Islet of Langerhans (tissue), 1 donor: ENCODE measurements around the gene TMED6.
A peak's percentile ranks its signal among the peaks of the same experiment; 100 is the strongest.
"Not testable (repeated sequence)": the region's sequence is repeated elsewhere in the genome, so short reads cannot be mapped to it uniquely, and the experiment has no call there.

Source experiments
- FAIRE-seq: peaks from one replicate; lab custom pipeline; 2011; peaks lifted over from hg19 to GRCh38; lab: Jason Lieb, UNC

The TMED6 gene

DNA sequence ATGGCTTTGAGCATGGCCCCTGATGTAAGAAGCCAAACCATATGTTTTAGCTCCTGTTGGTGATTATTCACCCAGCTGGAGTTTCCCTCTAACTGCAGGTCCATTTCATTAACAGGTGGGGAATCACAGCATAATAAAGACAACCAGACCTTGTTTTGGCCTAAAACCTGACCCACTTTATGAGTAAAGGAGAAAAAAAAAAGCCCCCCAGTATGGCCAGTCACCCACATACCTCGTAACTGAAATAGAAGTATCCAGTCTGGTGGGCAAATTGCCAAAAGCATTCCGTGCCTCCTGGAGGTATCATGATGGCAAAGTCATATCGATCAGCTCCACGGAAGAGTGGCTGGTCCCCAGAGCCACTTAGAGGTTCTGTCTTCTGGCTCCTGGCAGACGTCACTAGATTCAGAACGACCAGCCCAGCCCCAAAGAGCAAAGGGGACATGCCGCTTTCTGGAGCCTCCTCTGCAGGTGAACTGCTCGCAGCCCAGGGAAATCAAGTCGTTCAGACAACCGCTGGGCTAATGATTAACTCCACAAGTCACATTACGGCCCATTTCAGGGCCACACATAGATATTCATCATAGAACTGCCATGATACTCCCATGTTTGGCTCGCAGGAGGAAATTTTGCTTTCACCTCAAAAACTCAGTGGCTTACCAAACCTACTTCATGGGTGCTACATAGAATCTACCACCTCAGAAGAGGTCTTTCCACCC is at the start of gene TMED6:
TSS of gene TMED6 (minus strand) at position 478 of the 719 bp plus-strand sequence. CDS start at position 445, 33 bp downstream.
- peak; percentile 91 for FAIRE-seq

DNA sequence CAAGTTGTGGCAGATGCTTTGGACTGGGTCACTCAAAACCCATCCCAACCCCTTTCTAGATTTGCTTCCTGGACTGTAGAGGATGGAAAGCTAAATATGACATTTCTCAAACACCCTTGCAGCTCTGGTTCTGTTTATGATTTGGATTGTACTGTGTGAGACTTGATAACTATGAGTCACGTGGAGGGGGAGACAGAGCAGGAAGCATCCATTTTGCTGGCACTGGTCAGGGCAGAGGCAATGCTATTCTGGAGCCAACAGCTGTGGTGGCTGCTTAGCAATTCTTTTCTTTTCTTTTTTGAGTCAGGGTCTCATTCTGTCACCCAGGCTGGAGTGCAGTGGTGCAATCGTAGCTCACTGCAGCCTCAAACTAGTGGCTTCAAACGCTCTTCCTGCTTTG is 47.8 kb upstream of the TMED6 start:
- no peak for FAIRE-seq

DNA sequence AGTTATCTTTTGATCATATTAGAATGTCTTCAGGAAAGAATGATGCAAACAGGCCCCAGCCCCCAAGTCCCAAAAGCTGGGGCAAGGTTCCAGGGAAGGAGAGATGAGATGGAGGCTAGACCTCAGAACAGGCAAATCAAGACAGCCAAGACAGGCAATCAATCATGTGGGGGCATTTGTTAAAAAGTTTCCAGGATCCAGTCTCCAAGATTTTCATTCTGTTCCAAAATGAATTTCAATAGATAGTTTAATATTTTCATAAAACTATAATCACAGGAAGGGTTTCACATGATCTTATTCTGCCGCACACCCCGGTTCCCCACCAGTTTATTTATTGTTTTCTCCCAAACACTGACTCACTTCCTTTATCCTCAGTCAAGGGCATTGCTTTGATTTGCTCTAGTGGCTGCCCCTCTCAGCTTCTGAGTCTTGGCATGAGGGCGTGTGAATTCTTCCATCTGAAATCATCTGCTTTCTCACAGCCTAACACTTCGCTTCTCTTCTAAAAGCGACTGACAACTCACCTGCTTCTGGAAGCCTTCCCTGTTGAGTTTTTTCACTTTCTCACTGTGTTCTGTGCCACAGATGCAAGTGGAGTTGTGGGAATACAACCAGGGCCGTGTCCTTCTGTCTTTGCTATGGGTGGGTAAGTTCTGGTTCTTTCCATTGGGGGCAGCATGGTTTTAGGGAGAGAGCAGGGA is 46.4 kb upstream of the TMED6 start:
- no peak for FAIRE-seq

DNA sequence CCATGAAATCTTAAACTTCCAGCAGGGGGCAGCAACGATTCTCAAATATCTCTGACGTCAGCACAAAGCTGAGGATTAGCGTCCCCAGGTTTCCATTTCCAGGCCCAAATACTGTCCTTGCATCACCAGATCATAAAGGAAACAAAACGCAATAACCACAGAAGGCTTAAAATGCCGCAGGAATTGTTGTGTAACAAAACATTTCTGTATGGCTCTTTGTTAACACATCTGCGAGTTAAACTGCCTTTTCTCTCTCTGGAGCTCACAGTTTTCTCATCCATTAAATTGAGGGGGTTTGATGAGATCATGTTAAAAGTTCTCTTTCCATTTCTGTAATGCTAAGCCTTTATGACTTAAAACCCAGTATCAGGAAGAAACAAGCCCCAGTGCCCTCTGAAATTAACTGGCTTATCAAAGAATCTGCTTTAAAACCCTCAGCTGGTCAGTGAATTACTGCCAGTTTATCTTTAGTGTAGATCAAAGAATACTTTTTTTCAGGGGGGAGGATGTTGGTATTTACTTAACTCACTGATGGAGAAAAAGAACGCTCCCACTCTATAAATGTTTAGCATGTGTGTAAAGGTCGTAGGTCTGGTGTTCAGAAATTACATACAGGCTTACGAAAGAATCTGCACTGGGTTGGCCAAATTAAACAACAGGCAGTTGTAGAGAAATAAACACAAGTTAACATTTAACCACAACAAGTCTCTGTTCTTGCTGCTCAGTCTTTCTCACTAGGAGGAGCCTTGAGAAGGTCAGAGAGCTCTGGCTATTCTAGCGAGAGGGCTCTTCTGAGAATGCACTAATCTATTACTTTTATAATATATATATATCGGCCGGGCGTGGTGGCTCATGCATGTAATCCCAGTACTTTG is 44.8 kb upstream of the TMED6 start:
- peak; percentile 98 for FAIRE-seq

DNA sequence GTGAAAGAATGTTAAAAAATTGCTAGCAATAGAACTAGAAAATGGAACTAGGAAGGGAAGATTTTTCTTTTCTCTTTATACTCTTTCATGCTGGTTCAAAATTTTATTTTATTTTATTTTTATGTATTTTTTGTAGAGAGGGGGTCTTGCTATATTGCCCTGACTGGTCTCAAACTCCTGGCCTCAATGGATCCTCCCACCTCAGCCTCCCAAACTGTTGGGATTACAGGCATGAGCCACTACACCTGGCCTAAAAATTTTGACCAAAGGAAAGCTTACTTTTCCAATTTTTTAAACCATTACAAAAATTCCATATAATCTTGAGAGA is 44.2 kb upstream of the TMED6 start:
- no peak for FAIRE-seq

DNA sequence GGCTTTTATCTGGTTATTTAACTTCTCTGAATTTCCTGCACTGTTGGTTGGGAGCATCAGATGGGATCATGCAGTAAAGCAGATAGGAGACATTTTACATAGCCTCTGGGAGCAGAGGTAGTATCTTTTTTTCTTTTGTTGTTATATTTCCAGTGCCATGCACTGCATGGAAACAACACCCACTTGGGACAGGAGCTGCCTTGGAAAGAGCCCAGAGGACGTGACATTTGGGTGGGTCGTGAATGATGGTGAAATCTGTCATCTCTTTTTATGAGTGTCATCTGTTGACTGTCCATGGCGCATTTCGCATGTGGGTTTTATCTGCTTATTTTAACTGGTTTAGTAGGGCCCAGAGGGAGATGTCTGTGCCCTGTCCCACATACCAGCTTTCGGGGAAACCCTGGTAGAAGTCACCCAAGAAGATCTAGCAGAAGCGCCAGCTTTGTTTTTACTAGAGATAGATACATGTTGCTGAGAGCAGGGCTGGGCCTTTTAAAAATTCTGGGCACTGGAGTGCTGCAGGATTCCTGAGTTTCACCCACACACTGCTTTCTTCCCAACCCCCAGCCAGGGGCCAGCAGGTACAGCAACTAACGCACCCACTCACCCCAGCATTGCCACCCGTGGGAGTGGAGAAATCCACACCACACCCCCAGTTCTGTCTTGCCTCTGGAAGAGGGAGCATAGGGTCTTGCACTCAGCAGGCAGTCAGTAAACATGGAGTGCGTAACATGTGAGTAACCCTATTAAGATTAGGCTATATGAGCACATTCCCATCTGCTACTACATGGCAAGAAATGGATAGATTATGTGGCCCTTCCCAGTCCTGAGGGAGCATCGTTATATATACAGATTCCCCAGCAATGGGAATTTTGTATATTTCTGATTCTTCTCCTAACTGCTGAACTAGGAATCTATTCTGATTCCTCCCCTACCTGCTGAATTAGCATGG is 42.6 kb upstream of the TMED6 start:
- no peak for FAIRE-seq

DNA sequence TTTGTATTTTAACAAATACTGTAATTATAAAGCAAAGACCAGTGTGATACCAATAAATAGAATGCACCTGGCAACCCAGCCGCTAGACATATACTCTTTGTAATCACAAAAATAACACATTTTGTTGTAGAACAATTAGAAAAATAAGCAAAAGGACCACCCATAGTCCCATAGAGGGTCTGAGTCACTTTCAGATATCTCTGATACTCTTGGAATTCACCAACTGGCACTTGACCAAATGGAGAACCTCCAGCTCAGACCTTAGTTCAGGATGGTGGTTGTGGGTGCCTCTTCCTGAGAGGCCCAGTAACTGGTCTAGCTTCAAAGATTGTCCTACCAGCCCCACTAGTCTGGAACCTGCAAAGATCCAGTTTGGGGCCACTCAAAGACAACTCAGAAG is 35.0 kb upstream of the TMED6 start:
- FAIRE-seq = no peak

DNA sequence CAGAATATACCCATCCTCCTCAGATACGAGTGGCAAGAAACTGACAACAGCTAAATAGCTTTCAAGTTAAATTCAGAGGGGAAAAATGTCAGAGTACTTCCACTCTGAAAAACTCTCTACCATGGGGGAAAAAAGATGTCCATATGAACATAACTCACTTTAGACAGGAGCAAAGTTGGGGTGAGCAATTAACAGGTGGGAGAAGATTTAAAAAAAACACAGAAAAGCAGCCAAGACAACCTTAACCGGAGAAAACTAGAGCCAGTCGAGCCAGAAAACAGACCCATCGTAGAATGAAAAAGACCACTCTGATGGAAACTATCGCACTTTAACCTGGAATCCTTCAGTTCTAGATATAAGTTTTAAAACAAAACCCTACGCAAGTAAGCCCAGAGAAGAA is 33.4 kb upstream of the TMED6 start:
- FAIRE-seq = no peak

DNA sequence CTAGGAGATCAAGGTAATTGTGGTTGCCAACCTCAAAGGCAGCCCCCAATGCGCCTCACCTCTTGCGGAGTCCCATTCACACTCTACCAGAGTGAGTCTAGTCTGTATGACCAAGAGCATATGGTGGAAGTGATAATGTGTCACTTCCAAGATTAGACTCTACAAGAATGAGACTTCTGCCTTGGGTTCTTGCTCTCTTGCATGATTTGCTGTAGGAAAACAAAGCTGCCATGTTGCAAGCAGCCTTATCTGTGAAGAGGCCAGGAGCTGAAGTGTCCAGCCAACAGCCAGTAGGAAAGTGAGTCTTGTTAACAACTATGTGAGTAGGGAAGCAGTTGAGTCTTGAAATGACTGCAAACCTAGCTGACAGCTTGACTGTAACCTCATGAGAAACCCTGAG is 30.8 kb upstream of the TMED6 start:
- no peak for FAIRE-seq

DNA sequence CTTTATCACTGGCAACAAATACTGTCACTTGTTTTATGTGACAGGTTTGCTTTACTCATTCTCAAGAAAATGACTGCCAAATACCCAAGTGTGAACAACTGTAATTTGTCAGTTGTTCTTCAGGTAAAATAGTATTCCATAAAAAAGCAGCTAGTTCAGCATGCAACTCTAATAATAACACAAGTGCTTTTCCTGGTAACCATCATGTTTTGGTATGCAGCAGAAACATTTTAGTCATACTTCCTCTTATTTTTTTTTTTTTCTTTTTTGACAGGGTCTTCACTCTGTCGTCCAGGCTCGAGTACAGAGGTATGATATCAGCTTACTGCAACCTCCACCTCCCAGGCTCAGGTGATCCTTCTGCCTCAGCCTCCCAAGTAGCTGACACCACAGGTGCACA is 29.6 kb upstream of the TMED6 start:
- FAIRE-seq = no peak

DNA sequence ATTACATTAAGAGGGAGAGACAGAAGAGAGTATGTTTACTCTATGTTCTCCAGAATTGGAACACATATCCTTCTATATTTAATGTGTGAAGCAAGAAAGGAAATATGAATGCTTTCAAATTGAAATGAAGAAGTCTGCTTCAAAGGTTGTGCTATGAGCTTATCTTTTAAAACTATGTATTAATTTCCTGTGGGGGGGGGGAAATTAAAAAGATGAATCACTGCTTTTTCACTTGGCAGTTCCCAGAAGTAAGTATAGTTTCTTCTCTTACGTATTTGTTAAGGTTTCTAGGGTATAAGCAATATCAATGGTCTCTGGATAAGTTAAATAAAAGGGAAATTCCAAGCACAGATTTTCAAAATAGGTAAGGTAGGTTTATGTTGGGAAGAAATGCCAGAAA is 27.2 kb upstream of the TMED6 start:
- no peak for FAIRE-seq

DNA sequence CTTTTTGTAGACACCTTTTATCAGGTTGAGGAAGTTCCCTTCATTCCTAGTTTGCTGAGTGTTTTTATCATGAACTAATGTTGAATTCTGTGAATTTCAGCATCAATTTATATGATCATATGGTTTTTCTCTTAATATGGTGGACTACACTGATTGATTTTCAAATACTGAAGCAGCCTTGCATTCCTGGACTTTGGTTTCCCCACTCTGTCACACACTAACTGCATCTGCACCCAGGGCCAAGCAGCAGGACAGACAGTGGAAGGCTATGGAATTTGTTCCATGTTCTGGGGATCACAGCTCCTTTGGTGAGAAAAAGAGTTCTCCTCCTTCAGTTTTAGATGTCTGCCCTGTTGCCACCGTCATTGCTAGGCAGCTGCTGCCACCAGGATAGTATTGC is 26.4 kb upstream of the TMED6 start:
- no peak for FAIRE-seq

DNA sequence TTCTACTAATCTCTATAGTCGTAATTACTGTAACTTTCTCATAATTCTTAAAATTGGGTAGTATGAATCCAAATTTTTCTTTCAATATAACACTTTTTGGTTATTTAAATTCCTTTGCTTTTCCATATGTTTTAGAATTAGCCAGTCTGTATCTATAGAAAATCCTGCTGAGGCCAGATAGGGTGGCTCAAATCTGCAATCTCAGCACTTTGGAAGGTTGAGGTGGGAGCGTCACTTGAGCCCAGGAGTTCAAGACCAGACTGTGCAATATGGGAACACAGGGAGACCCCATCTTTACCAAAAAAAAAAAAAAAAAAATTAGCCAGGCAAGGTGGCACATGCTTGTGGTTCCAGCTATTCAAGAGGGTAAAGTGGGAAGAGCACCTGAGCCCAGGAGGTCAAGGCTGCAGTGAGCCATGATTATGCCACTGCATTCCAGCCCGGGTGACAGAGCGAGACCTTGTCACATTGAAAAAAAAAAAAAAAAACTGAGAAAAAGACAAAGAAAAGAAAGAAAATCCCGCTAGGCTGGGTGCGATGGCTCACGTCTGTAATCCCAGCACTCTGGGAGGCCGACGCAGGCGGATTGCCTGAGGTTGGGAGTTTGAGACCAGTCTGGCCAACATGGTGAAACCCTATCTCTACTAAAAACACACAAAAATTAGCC is 24.9 kb upstream of the TMED6 start:
- no peak for FAIRE-seq

DNA sequence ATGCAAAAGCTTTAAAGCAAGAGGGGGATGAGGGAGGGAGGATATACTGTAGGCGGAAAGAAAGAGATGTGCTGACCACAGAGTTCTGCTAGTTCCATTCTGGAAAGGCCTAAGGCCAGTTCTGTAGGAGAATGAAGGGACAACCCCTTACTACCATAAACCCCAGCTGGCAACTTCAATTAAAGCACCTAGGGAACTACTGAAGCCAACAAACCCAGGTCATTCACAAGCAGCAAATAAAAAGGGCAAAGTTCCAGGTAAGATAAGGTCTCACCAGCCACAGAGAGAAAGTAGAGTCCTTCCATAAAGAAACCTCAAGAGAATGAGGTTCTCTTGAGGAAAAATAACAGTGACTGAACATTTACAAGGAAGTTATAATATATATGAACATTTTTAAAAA is 21.4 kb upstream of the TMED6 start:
- FAIRE-seq = no peak

DNA sequence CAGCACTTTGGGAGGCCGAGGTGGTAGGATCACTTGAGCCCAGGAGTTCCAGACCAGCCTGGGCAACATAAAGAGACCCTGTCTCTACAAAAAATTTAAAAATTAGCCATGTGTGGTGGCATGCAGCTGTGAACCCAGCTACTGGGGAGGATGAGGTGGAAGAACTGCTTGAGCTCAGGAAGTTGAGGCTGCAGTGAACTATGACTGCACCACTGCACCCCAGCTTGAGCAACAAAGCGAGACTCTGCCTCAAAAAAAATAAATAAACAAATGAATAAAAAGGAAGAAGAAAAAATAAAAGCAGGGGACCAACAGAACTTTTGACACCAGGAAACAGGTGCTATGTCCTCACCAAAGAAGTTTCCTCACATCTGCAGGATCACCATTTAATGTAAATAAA is 20.0 kb upstream of the TMED6 start:
- FAIRE-seq = no peak

DNA sequence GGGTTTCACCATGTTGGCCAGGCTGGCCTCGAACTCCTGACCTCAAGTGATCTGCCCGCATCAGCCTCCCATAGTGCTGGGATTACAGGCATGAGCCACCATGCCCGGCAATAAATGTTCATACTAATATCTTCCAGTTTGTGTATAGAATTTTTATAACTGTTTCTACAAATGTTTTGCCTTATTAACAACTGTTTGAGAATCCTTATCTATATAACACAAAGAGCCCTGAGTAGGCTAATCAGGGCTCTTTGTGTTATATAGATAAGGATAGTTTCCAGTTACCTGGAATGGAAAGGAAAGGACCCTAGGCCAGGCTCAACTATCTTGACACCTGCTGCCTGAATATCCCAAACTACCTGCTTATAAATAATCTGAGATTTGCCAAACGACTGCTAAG is 17.3 kb upstream of the TMED6 start:
- no peak for FAIRE-seq

DNA sequence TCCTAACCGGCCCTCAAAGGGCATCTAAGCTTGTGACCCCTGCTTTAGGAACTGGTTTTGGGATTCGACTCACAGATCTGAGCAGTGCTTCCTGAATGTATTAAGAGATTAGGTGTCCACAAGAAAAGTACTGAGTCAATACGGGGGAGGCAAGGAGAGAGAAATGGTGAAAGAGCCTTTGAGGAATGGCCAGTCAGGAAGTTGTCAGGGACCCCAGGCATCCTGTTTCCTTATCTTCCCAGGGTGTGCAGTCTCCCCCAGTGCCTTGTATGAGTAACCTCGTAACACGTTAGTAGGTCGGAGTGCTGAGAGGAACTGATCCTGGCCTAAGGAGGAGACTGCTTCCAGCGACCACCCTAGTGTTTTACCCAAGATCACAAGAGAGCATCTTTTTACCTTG is 16.4 kb upstream of the TMED6 start:
- FAIRE-seq = no peak

DNA sequence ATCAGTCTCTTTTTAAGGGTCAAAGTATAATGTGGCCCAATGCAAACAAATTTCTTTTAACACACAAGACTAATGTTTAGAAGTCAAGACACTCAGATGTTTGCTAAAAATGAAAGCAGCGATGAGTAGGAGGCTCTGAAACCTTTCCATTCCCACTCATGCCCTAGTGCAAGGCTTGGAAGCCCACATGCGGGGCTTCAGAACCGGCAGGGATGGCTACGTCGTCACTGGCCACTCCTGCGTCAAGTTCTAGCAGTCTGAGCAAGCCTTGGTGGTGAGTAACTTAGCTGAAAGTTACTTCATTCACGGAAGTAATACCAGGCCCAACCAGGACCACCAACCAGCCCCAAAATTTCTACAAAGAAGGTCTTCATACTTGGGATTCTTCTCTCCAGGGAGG is 14.8 kb upstream of the TMED6 start:
- no peak for FAIRE-seq

DNA sequence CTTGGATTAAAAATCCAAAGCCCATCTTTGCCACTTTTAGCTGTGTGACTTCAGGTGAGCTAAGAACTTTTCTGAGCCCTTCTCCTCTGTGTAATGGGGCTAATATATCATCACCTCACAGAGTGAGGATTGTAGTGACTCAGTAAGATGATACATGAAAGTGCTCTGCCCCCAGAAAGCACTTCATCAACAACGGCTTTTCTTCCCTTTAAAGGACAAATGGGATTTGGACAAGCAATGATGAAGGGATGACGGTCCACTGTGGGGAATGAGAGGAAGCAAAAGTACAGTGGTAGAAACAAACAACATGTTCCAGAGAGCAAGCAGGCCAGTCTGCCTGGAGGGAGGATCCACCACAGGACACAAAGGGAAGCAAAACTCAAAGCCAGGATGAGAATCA is 14.3 kb upstream of the TMED6 start:
- FAIRE-seq = no peak

DNA sequence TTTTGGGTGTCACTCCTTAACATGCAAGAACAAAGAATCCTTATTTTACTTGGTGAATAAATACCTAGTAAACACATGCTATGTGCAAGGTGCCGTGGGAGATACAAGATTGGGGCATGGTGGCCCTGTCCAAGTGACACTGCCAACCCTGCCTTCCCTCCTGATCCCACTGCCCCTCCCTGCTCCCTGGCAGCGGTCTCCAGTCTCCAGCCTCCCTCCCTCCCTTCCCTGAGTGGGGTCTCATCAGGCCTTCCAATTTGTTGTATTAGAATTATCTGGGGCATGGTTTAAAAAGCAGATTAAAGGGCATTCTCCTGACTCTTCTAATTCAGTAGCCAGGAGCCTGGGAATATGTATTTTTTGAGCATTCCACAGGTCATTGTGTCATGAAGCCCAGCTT is 12.5 kb upstream of the TMED6 start:
- FAIRE-seq = no peak

DNA sequence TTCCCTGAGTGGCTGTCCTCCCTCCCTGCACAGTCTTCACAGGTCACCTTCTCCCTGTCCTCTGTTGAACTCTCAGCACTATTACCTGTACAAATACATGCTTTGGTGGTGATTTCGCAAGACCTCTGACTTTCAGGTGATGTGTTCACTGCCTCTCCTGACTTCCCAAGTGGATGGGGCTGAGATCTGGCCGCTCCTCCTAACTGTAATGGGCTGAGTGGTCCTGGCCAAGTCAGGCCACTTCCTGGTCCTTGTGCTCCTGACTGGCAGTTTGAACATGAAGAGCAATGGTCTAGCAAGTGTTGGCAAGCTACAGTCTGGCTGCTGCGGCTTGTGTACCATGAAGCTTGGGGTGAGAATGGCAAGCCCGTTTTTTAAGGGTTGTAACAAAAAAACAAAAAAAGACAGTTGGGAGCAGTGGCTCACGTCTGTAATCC is 11.7 kb upstream of the TMED6 start:
- no peak for FAIRE-seq

DNA sequence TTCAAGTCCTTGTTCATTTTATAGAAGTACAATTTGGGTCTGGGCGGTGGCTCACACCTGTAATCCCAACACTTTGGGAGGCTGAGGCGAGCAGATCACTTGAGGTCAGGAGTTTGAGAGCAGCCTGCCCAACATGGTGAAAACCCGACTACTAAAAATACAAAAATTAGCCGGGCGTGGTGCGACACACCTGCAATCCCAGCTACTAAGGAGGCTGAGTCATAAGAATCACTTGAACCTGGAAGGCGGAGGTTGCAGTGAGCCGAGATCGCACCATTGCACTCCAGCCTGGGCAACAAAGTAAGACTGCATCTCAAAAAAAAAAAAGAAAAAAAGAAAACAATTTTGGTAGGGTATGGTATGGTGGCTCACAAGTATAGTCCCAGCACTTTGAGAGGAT is 8.5 kb upstream of the TMED6 start:
- not testable (repeated sequence) for FAIRE-seq
